Measurements from ENCODE around the gene TRIM17. TPM values are rescaled to one million over a fixed set of nuclear protein-coding genes. Genes with fewer than 3 reads are reported as not detected.

Gene TRIM17
- total RNA-seq, 1 experiment from 2014 or later = not detected

DNA sequence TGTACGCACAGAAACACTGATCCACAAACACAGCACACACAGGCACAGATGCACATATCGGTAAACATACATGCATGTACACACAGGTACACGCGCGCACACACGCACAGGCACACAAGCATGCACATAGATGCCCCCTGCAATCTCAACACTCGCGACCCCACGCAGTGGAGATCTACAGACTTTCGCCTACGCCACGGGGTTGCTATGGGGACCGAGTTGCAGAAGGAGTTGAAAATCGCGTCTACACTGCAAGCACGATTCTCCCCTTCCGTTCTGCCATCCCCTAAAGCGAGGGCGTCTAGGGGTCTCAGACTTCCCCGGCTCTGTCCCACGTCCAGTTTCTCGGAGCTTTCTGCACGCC lies 826 bp downstream of the TRIM17 start:
- Histone ChIP-seq H3K79me2 (ENCODE audit: low read length) (no peaks in the 10 kb centered on the region), H3K4me1 (ENCODE audit: low read length) (no peaks in the 10 kb centered on the region), H3K9me3 (ENCODE audit: low read length) (no peaks in the 10 kb centered on the region), H4K20me1 (ENCODE audit: insufficient read depth, low read depth, low read length) (no peaks in the 10 kb centered on the region), H3K27me3 (ENCODE audit: low read length) (no peaks in the 10 kb centered on the region), H3K36me3 (ENCODE audit: insufficient read depth, low read length) (no peaks in the 10 kb centered on the region), H3K27ac (ENCODE audit: low read length) (no peak overlapping the region), H3K9me2 (replicated peaks; ENCODE audit: insufficient read depth, low read length) (no peaks in the 10 kb centered on the region), H3K4me2 (ENCODE audit: low read depth, low read length, poor library complexity, severe bottlenecking) (no peak overlapping the region), H2AFZ (ENCODE audit: low read length) (no peak overlapping the region), H3K9ac (ENCODE audit: low read length) (no peak overlapping the region), H3K4me3 (ENCODE audit: low read length) (no peak overlapping the region)
- DNase-seq = no peak

GRCh38 chr1:228415221-228415620 lies 1.4 kb downstream of the TRIM17 start:
- no peak overlapping the region for H2AFZ ChIP-seq (ENCODE audit: low read length)
- DNase-seq = no peak
- H3K9me3 ChIP-seq (ENCODE audit: low read length) = no peaks in the 10 kb centered on the region
- H3K4me2 ChIP-seq (ENCODE audit: low read depth, low read length, poor library complexity, severe bottlenecking) = no peak overlapping the region
- no peak overlapping the region for H3K27ac ChIP-seq (ENCODE audit: low read length)
- no peak overlapping the region for H3K4me3 ChIP-seq (ENCODE audit: low read length)
- H3K79me2 ChIP-seq (ENCODE audit: low read length) = no peaks in the 10 kb centered on the region
- no peaks in the 10 kb centered on the region for H3K27me3 ChIP-seq (ENCODE audit: low read length)
- H3K4me1 ChIP-seq (ENCODE audit: low read length) = no peaks in the 10 kb centered on the region
- no peaks in the 10 kb centered on the region for H3K9me2 ChIP-seq (replicated peaks; ENCODE audit: insufficient read depth, low read length)
- no peaks in the 10 kb centered on the region for H4K20me1 ChIP-seq (ENCODE audit: insufficient read depth, low read depth, low read length)
- no peak overlapping the region for H3K9ac ChIP-seq (ENCODE audit: low read length)
- no peaks in the 10 kb centered on the region for H3K36me3 ChIP-seq (ENCODE audit: insufficient read depth, low read length)

- Histone ChIP-seq H3K9me2 (replicated peaks; ENCODE audit: insufficient read depth, low read length) (no peaks in the 10 kb centered on the region), H2AFZ (ENCODE audit: low read length) (no peak overlapping the region), H3K79me2 (ENCODE audit: low read length) (no peaks in the 10 kb centered on the region), H3K36me3 (ENCODE audit: insufficient read depth, low read length) (no peaks in the 10 kb centered on the region), H3K4me2 (ENCODE audit: low read depth, low read length, poor library complexity, severe bottlenecking) (no peak overlapping the region), H3K27ac (ENCODE audit: low read length) (no peak overlapping the region), H3K9ac (ENCODE audit: low read length) (no peak overlapping the region), H3K4me3 (ENCODE audit: low read length) (no peak overlapping the region), H3K27me3 (ENCODE audit: low read length) (no peaks in the 10 kb centered on the region), H3K9me3 (ENCODE audit: low read length) (no peaks in the 10 kb centered on the region), H4K20me1 (ENCODE audit: insufficient read depth, low read depth, low read length) (no peaks in the 10 kb centered on the region), H3K4me1 (ENCODE audit: low read length) (no peaks in the 10 kb centered on the region)
- DNase-seq = no peak
These were observed 2.0 kb downstream of the TRIM17 start for GRCh38 chr1:228414511-228415211.

DNA sequence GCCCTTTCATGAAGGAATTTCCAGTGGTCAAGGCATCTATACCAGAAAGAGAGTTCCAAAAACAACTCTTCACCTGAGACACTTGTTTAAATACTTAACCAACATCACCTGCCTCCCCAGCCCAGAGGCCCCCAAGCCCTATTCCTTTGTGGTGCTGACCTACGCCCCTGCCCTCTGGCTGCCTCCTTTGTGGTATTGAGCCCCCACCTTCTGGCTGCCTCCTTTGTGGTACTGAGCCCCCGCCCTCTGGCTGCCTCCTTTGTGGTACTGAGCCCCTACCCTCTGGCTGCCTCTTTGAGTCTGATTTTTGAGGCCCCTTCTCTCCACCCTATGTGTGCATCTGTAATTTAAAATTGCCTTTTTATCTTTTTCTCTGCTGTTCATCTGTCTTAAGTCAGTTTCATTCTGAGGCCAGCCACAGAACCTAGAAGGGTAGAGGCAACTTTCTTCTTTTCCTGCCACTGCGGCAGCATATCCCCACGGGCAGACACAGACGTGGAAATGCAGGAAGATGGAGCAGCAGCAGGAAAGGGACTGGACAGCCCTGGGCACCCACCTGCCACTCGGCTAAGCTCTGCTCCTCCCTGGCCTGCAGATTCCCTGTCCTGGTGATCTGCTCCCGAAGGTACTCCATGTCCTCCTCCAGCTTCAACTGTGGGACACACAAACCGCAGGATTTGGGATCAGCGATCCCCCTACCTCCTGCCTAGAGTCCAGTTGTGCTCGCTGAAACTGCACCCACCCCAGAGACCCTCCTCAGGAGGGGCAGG lies 3.2 kb downstream of the TRIM17 start:
- H3K4me2 ChIP-seq (ENCODE audit: low read depth, low read length, poor library complexity, severe bottlenecking) = no peak overlapping the region
- H3K27me3 ChIP-seq (ENCODE audit: low read length) = no peaks in the 10 kb centered on the region
- no peaks in the 10 kb centered on the region for H3K9me3 ChIP-seq (ENCODE audit: low read length)
- H3K9me2 ChIP-seq (replicated peaks; ENCODE audit: insufficient read depth, low read length) = no peaks in the 10 kb centered on the region
- H3K79me2 ChIP-seq (ENCODE audit: low read length) = no peaks in the 10 kb centered on the region
- no peak overlapping the region for H3K27ac ChIP-seq (ENCODE audit: low read length)
- H3K9ac ChIP-seq (ENCODE audit: low read length) = no peak overlapping the region
- no peak for DNase-seq
- no peak overlapping the region for H3K4me3 ChIP-seq (ENCODE audit: low read length)
- no peaks in the 10 kb centered on the region for H3K4me1 ChIP-seq (ENCODE audit: low read length)
- H4K20me1 ChIP-seq (ENCODE audit: insufficient read depth, low read depth, low read length) = no peaks in the 10 kb centered on the region
- no peak overlapping the region for H2AFZ ChIP-seq (ENCODE audit: low read length)
- H3K36me3 ChIP-seq (ENCODE audit: insufficient read depth, low read length) = no peaks in the 10 kb centered on the region

- DNase-seq = no peak
- Histone ChIP-seq H3K9ac (ENCODE audit: low read length) (no peak overlapping the region), H3K9me3 (ENCODE audit: low read length) (no peaks in the 10 kb centered on the region), H2AFZ (ENCODE audit: low read length) (no peak overlapping the region), H3K27ac (ENCODE audit: low read length) (no peak overlapping the region), H3K4me3 (ENCODE audit: low read length) (no peak overlapping the region), H3K9me2 (replicated peaks; ENCODE audit: insufficient read depth, low read length) (no peaks in the 10 kb centered on the region), H3K4me1 (ENCODE audit: low read length) (peaks cover 8% of the 10 kb centered on the region), H4K20me1 (ENCODE audit: insufficient read depth, low read depth, low read length) (no peaks in the 10 kb centered on the region), H3K36me3 (ENCODE audit: insufficient read depth, low read length) (no peaks in the 10 kb centered on the region), H3K79me2 (ENCODE audit: low read length) (peaks cover 3% of the 10 kb centered on the region; the same call in 1 of the 2 replicates), H3K27me3 (ENCODE audit: low read length) (no peaks in the 10 kb centered on the region), H3K4me2 (ENCODE audit: low read depth, low read length, poor library complexity, severe bottlenecking) (no peak overlapping the region)
These were observed 4.9 kb downstream of the TRIM17 start for GRCh38 chr1:228411548-228412430.

DNA sequence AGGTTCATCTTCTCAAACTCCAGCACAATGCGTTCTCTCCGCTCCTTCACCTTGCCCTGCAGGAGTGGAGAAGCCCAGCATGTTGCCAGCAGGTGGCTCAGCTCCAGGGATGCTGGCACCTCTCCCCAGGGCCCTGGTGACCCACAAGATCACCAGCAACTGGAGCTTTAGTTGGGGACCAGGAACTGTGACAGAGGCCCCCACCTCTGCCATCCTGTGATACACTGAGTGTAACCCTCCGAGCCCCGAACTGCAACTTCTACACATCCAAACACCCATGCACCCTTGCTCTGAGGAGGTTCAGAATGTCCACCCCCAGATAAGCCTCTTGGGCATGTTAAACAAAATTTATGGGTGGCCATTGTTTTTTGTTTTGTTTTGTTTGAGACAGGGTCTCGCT lies 5.5 kb downstream of the TRIM17 start:
- Histone ChIP-seq H3K36me3 (ENCODE audit: insufficient read depth, low read length) (no peaks in the 10 kb centered on the region), H3K4me3 (ENCODE audit: low read length) (no peak overlapping the region), H3K4me1 (ENCODE audit: low read length) (peaks cover 8% of the 10 kb centered on the region), H3K9me2 (replicated peaks; ENCODE audit: insufficient read depth, low read length) (no peaks in the 10 kb centered on the region), H3K27ac (ENCODE audit: low read length) (no peak overlapping the region), H3K9me3 (ENCODE audit: low read length) (no peaks in the 10 kb centered on the region), H3K4me2 (ENCODE audit: low read depth, low read length, poor library complexity, severe bottlenecking) (no peak overlapping the region), H3K79me2 (ENCODE audit: low read length) (peaks cover 8% of the 10 kb centered on the region), H2AFZ (ENCODE audit: low read length) (no peak overlapping the region), H4K20me1 (ENCODE audit: insufficient read depth, low read depth, low read length) (no peaks in the 10 kb centered on the region; the same call in 1 of the 2 replicates), H3K9ac (ENCODE audit: low read length) (no peak overlapping the region), H3K27me3 (ENCODE audit: low read length) (no peaks in the 10 kb centered on the region)
- DNase-seq = no peak

GRCh38 chr1:228410671-228411070 lies 6.0 kb downstream of the TRIM17 start:
- Histone ChIP-seq H3K4me3 (ENCODE audit: low read length) (no peak overlapping the region), H2AFZ (ENCODE audit: low read length) (no peak overlapping the region), H3K4me1 (ENCODE audit: low read length) (peaks cover 8% of the 10 kb centered on the region), H3K27me3 (ENCODE audit: low read length) (no peaks in the 10 kb centered on the region), H3K4me2 (ENCODE audit: low read depth, low read length, poor library complexity, severe bottlenecking) (no peak overlapping the region), H3K79me2 (ENCODE audit: low read length) (peaks cover 12% of the 10 kb centered on the region), H3K36me3 (ENCODE audit: insufficient read depth, low read length) (no peaks in the 10 kb centered on the region), H3K9me3 (ENCODE audit: low read length) (no peaks in the 10 kb centered on the region), H3K9ac (ENCODE audit: low read length) (no peak overlapping the region), H4K20me1 (ENCODE audit: insufficient read depth, low read depth, low read length) (peaks cover 1% of the 10 kb centered on the region; the same call in 1 of the 2 replicates), H3K9me2 (replicated peaks; ENCODE audit: insufficient read depth, low read length) (no peaks in the 10 kb centered on the region), H3K27ac (ENCODE audit: low read length) (no peak overlapping the region)
- no peak for DNase-seq

DNA sequence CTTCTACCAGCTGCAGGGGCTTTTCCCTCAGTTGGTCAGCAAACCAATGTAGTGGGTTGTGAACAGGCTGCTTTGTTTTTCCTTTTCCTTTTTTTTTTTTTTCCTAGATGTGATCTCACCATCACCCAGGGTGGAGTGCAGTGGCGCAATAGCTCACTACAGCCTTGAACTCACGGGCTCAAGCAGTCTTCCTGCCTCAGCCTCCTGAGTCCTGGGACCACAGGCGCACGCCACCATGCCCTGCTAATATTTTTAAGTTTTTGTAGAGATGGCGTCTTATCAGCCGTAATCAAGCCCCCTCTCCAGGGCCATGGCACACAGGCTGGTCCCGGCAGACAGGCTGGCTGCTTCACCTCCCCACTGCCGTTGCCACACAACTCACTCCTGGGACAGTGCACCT lies 6.6 kb downstream of the TRIM17 start:
- Histone ChIP-seq H3K9ac (ENCODE audit: low read length) (no peak overlapping the region), H3K4me2 (ENCODE audit: low read depth, low read length, poor library complexity, severe bottlenecking) (no peak overlapping the region), H3K27ac (ENCODE audit: low read length) (no peak overlapping the region), H3K36me3 (ENCODE audit: insufficient read depth, low read length) (no peaks in the 10 kb centered on the region), H2AFZ (ENCODE audit: low read length) (no peak overlapping the region), H3K4me3 (ENCODE audit: low read length) (no peak overlapping the region), H3K27me3 (ENCODE audit: low read length) (no peaks in the 10 kb centered on the region), H4K20me1 (ENCODE audit: insufficient read depth, low read depth, low read length) (peaks cover 8% of the 10 kb centered on the region; the same call in 1 of the 2 replicates), H3K9me2 (replicated peaks; ENCODE audit: insufficient read depth, low read length) (no peaks in the 10 kb centered on the region), H3K4me1 (ENCODE audit: low read length) (peaks cover 13% of the 10 kb centered on the region), H3K79me2 (ENCODE audit: low read length) (peaks cover 19% of the 10 kb centered on the region), H3K9me3 (ENCODE audit: low read length) (no peaks in the 10 kb centered on the region)
- DNase-seq = no peak
